Activated T-cell treated with anti-CD3 and anti-CD28 coated beads, Interleukin-2, amount 50 U/mL, for 72 hours (primary cell): ENCODE measurements around the gene APBA1. TPM values are rescaled to one million over a fixed set of nuclear protein-coding genes. Genes with fewer than 3 reads are reported as not detected.

Source experiments
- ATAC-seq, 2 donors: fragments of 150-1000 bp; cut with Tn5 transposase; replicated peaks in 1 of 2; 2 replicates each; pipeline ENCODE4 v1.10.0; 2021; ENCODE audit warnings: moderate library complexity in 2 of 2, mild to moderate bottlenecking in 1 of 2
- DNase-seq, 2 donors: peaks; one replicate each; pipeline ENCODE4 v3.0.0; 2021 to 2022; ENCODE audit warnings: mixed read lengths in 1 of 2
- H3K27ac Mint-ChIP-seq: one replicate; pipeline ENCODE4 v1.8.0; 2022; ENCODE audit warnings: mild to moderate bottlenecking, moderate library complexity, mixed read lengths
- H3K27me3 Mint-ChIP-seq: one replicate; pipeline ENCODE4 v1.8.0; 2022; ENCODE audit warnings: low read depth, mixed read lengths
- H3K36me3 Mint-ChIP-seq, 2 donors: one replicate each; pipeline ENCODE4 v1.8.0; 2022; ENCODE audit warnings: mixed read lengths in 2 of 2, mild to moderate bottlenecking in 1 of 2; ENCODE audit not compliant: insufficient read depth in 2 of 2
- H3K4me1 Mint-ChIP-seq: one replicate; pipeline ENCODE4 v1.8.0; 2022; ENCODE audit warnings: low read depth, mixed read lengths
- H3K4me3 Mint-ChIP-seq, 2 donors: one replicate each; pipeline ENCODE4 v1.8.0; 2022; ENCODE audit warnings: mild to moderate bottlenecking in 2 of 2, mixed read lengths in 2 of 2, moderate library complexity in 2 of 2
- H3K9me3 Mint-ChIP-seq, 2 donors: one replicate each; pipeline ENCODE4 v1.8.0; 2022; ENCODE audit warnings: mixed read lengths in 2 of 2
- total RNA-seq, 2 donors: library from RNA; stranded (reverse); gene quantifications; one replicate each; pipeline ENCODE4 v1.2.3, GENCODE V29; 2022

Gene APBA1
- total RNA-seq, 2 donors from 2014 or later: 0.74 to 1.2 TPM

DNA sequence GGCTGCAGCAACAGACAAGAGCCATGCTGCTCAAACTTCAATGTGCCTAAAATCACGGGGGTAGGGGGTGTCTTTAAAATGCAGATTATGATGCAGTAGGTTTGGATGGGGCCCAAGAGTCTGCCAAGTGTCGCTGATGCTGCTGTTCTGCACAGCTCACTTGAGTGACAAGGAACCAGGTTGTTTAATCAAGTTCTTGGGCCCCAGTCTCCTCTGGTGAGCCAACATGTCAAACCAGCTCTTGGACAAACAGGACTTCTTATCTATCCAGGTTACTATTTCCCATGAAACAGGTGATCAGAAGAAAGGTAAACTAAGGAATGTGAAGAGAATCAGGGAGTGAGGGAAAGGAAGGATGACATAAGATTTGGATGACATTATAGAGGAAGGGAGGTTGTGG lies 78.0 kb downstream of the APBA1 start:
- H3K4me1 Mint-ChIP-seq: no peaks in the 10 kb centered on the region
- H3K4me3 Mint-ChIP-seq: no peak overlapping the region
- H3K27me3 Mint-ChIP-seq: peaks cover 22% of the 10 kb centered on the region
- ATAC-seq (no peak), DNase-seq (no peak)
- no peaks in the 10 kb centered on the region for H3K36me3 Mint-ChIP-seq
- H3K27ac Mint-ChIP-seq: no peak overlapping the region
- H3K9me3 Mint-ChIP-seq: peaks cover 0 to 1% of the 10 kb centered on the region in 2 donors

GRCh38 chr9:69593756-69594155 lies 78.4 kb downstream of the APBA1 start:
- Mint-ChIP-seq H3K4me3 (no peak overlapping the region), H3K9me3 (peaks cover 0 to 1% of the 10 kb centered on the region in 2 donors), H3K4me1 (no peaks in the 10 kb centered on the region), H3K27me3 (peaks cover 19% of the 10 kb centered on the region), H3K27ac (no peak overlapping the region), H3K36me3 (no peaks in the 10 kb centered on the region)
- no peak for ATAC-seq
- DNase-seq: no peak

GRCh38 chr9:69593301-69593700 lies 78.9 kb downstream of the APBA1 start:
- ATAC-seq (no peak), DNase-seq (no peak)
- peaks cover 0 to 1% of the 10 kb centered on the region in 2 donors for H3K9me3 Mint-ChIP-seq
- no peaks in the 10 kb centered on the region for H3K4me1 Mint-ChIP-seq
- no peak overlapping the region for H3K27ac Mint-ChIP-seq
- H3K36me3 Mint-ChIP-seq: no peaks in the 10 kb centered on the region
- no peak overlapping the region for H3K4me3 Mint-ChIP-seq
- H3K27me3 Mint-ChIP-seq: peaks cover 16% of the 10 kb centered on the region

- no peaks in the 10 kb centered on the region for H3K9me3 Mint-ChIP-seq
- no peak overlapping the region for H3K27ac Mint-ChIP-seq
- no peaks in the 10 kb centered on the region for H3K4me1 Mint-ChIP-seq
- DNase-seq: no peak
- peaks cover 16% of the 10 kb centered on the region for H3K27me3 Mint-ChIP-seq
- H3K36me3 Mint-ChIP-seq: peaks cover 0 to 2% of the 10 kb centered on the region in 2 donors
- no peak overlapping the region for H3K4me3 Mint-ChIP-seq
- ATAC-seq: no peak
Measured at GRCh38 chr9:69590266-69590665, 81.9 kb downstream of the APBA1 start.

DNA sequence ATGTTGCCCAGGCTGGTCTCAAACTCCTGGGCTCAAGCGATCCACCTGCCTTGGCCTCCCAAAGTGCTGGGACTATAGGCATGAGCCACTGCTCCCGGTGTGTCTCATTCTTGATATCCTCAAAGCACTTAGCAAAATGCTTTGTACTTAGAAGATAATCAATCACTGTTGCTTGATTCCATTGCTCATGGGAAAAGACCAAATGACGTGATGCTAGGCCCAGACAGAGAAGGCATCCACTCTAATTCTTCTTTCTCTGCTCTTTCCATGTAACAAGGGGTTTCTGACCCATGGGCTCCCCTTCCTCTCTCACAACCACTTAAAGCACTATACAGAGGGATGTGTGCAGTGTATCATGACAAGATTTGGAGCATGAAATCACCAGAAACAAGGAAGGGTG lies 83.0 kb downstream of the APBA1 start:
- Mint-ChIP-seq H3K27ac (no peak overlapping the region), H3K4me3 (no peak overlapping the region), H3K4me1 (no peaks in the 10 kb centered on the region), H3K27me3 (peaks cover 13% of the 10 kb centered on the region), H3K36me3 (peaks cover 0 to 2% of the 10 kb centered on the region in 2 donors), H3K9me3 (no peaks in the 10 kb centered on the region)
- DNase-seq: no peak
- ATAC-seq: no peak

GRCh38 chr9:69585571-69585970 lies 86.6 kb downstream of the APBA1 start:
- peaks cover 0 to 2% of the 10 kb centered on the region in 2 donors for H3K36me3 Mint-ChIP-seq
- no peaks in the 10 kb centered on the region for H3K4me1 Mint-ChIP-seq
- no peaks in the 10 kb centered on the region for H3K27me3 Mint-ChIP-seq
- no peak overlapping the region for H3K4me3 Mint-ChIP-seq
- no peak overlapping the region for H3K27ac Mint-ChIP-seq
- H3K9me3 Mint-ChIP-seq: no peaks in the 10 kb centered on the region
- DNase-seq (no peak), ATAC-seq (no peak)

DNA sequence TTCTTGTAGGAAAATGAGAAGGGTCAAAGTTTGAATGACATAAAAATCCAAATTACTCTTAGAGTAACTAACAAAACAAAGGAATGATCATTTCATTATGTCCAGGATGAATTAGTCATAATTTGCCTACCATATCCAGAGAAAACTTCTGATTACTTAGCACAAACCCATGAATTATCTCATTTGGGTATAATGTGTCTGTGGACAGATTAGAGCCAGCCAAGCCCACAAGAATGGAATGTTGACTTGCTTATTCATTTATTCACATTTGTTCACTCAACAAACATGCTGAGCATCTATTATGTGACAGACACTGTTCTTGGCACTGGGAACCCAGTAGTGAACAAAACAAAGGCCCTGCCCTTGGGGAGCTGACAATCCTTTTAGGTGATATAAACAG lies 87.4 kb downstream of the APBA1 start:
- Mint-ChIP-seq H3K9me3 (no peaks in the 10 kb centered on the region), H3K27me3 (peaks cover 4% of the 10 kb centered on the region), H3K27ac (no peak overlapping the region), H3K36me3 (peaks cover 0 to 2% of the 10 kb centered on the region in 2 donors), H3K4me3 (no peak overlapping the region), H3K4me1 (no peaks in the 10 kb centered on the region)
- no peak for DNase-seq
- ATAC-seq: no peak

DNA sequence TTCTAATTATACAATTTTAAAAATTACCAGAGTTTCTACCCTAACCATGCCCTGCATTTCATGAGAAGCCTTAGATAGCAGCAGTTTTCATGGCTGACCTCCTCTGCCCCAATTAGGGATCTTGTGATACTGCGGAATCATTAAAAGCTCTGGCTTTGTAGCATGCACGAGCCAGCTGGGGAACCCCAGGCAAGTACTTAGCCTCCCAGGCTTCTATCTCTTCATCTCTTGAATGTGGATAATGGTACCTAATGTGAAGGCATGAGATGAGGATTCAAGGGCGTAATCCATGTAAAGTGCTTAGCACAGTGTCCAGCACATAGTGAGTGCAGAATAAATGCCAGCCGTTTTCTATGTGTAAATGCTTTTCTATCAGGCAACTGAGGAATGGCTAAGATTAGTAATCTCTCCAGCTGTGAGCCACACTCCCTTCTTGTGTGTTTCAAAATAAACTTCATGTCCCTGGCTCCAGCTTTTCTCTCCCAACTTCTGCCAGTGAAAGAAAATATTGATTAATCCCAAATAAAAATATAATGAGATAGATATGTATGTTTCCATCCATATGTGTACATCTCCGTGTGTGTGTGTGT lies 88.4 kb downstream of the APBA1 start:
- H3K4me3 Mint-ChIP-seq: no peak overlapping the region
- H3K27ac Mint-ChIP-seq: no peak overlapping the region
- H3K9me3 Mint-ChIP-seq: no peaks in the 10 kb centered on the region
- peaks cover 0 to 2% of the 10 kb centered on the region in 2 donors for H3K36me3 Mint-ChIP-seq
- DNase-seq (no peak), ATAC-seq (no peak)
- H3K4me1 Mint-ChIP-seq: no peaks in the 10 kb centered on the region
- peaks cover 12% of the 10 kb centered on the region for H3K27me3 Mint-ChIP-seq

DNA sequence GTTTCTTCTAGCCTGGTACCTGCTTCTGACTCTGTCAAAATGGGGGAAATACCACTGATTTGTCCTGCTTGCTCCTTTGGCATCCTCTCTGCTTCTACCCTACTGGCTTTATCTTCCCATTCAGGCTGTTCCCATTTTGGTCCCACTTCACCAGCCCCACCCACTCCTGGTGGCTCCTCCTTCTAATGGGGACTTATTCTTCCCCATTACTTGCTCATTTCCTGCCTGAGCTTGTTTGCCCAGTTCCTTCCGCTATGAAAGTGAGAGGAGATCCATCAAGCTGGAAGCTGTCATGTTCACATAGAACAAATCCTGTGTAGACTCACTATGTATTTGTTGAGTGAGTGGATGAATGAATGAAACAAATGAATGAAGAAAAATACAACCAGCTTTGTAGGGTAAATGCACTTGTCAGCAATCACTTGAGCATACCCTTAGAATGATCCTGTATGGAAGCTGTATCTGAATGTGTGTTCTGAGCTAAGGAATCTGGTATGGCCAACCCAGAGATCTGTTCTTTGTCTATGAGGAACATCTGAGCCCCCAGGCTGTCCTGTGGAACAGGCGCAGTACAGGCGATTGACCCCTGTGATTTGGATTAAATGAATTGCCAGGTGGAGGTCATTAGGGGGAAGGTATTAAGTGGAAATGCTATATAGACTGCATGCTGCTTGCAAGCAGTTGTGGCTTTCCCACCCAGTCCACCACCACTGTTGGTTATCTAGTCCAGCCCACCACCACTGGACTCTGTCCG lies 89.5 kb downstream of the APBA1 start:
- Mint-ChIP-seq H3K9me3 (no peaks in the 10 kb centered on the region), H3K27ac (no peak overlapping the region), H3K36me3 (peaks cover 0 to 2% of the 10 kb centered on the region in 2 donors), H3K4me1 (no peaks in the 10 kb centered on the region), H3K27me3 (peaks cover 12% of the 10 kb centered on the region), H3K4me3 (no peak overlapping the region)
- DNase-seq: no peak
- no peak for ATAC-seq

GRCh38 chr9:69582018-69582417 lies 90.2 kb downstream of the APBA1 start:
- no peak overlapping the region for H3K4me3 Mint-ChIP-seq
- DNase-seq: no peak
- no peaks in the 10 kb centered on the region for H3K9me3 Mint-ChIP-seq
- no peak for ATAC-seq
- H3K27me3 Mint-ChIP-seq: peaks cover 12% of the 10 kb centered on the region
- no peak overlapping the region for H3K27ac Mint-ChIP-seq
- peaks cover 0 to 2% of the 10 kb centered on the region in 2 donors for H3K36me3 Mint-ChIP-seq
- H3K4me1 Mint-ChIP-seq: no peaks in the 10 kb centered on the region

DNA sequence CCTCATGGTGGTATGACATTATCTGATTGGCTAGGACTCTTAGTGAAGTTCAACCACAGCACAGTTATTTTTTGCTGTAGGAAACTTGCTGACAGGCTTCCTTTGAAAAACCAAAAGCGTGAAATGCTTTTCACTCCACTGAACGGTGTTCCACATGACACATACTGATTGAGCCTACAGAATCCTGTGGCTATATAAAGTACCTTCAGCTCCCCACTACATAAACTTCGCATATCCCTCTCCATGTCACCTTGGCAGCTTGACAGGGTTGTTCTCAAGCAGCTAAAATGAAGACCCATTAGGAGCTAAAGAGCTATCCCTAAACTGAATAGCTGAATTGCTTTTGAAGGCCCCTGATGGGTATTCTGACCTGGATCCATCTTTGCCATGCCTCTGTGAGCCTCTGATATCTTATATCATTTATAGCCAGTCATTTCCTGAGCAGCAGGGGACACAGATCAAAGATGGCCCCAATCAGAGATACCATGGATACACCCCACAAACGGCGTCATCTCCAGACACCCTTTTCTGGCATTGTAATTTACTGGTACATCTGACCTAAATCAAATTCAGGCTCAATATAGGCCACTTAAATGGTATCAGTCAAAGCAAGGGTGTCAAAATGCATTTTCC lies 91.5 kb downstream of the APBA1 start:
- no peaks in the 10 kb centered on the region for H3K4me1 Mint-ChIP-seq
- peaks cover 12% of the 10 kb centered on the region for H3K27me3 Mint-ChIP-seq
- no peaks in the 10 kb centered on the region for H3K9me3 Mint-ChIP-seq
- no peak for DNase-seq
- no peak overlapping the region for H3K4me3 Mint-ChIP-seq
- H3K36me3 Mint-ChIP-seq: peaks cover 0 to under 1% of the 10 kb centered on the region in 2 donors
- H3K27ac Mint-ChIP-seq: no peak overlapping the region
- ATAC-seq: no peak

GRCh38 chr9:69579760-69580581 lies 92.2 kb downstream of the APBA1 start:
- H3K27me3 Mint-ChIP-seq: peaks cover 12% of the 10 kb centered on the region

More at GRCh38 chr9:69579760-69580581, 92.2 kb downstream of the APBA1 start:
- Mint-ChIP-seq H3K4me1 (no peaks in the 10 kb centered on the region), H3K27ac (no peak overlapping the region), H3K4me3 (no peak overlapping the region), H3K9me3 (no peaks in the 10 kb centered on the region), H3K36me3 (no peaks in the 10 kb centered on the region)
- DNase-seq: no peak
- ATAC-seq: no peak
